Stimulated activated CD8-positive, alpha-beta memory T cell treated with anti-CD3 and anti-CD28 coated beads, Interleukin-12 subunit alpha, Interleukin-12 subunit beta, amount 100 ng/mL, for 1 hour (primary cell): ENCODE results near the gene CPLX1.

Experiments used
- DNase-seq: peaks from one replicate; pipeline ENCODE4 v3.0.0-alpha.2; 2020; ENCODE audit warnings: low read depth

The CPLX1 gene

DNA sequence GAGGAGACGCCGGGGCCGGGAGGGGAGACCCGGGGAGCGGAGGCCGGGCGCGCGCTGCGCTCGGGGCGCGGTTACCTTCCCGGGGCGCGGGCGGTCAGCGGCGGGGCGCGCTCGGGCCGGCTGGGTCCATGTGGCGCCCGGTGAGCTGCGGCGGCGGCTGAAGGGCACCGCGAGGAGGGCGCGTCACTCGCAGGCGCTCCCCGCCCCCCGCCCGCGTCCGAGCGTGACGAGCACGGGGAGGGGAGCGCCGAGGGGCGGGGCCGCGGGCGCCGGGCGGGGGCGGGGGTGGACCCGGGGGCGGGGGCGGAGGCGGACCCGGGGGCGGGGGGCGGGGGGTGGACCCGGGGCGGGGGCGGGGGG lies at the start of gene CPLX1:
Gene CPLX1, minus strand, starts transcription at position 159 of the 360 bp plus-strand sequence. CDS start 1,607 bp downstream, outside the sequence.
- DNase-seq: no peak

DNA sequence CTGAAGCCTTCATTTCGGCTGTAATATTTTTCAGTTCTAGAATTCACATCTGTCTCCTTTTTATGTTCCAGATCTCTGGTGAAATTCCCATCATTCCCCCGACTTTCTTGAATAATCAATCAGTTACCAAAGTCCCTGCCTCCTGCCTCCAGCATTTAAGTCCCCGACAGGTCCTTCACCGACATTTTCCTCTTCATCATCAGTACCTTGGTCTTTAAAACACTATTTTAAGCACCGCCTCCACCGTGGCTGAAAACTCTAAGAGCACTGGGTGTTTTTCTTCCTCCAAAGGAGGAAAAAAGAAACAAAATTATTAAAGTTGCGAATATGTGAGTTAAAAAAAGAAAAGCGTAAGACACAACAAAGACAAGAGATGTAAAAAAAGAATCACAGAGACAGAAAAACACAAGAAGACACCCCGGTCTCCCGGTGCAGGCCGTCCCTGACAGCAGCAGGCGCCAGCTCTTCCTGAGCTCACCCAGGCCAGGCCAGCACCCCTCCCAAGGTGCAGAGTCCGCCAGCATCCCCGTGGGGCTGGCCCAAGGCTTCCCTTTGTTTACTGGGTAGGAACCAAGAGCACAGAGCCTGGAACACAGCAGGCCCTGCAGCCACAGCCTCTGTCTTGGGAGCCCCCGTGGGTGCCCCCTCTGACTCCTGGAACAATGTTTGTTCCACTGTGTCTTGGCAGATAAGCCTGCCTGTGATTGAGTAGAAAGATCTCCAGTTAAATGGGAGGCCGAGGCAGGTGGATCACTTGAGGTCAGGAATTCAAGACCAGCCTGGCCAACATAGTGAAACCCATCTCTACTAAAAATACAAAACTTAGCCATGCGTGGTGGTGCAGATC lies 49.3 kb upstream of the CPLX1 start:
- no peak for DNase-seq

DNA sequence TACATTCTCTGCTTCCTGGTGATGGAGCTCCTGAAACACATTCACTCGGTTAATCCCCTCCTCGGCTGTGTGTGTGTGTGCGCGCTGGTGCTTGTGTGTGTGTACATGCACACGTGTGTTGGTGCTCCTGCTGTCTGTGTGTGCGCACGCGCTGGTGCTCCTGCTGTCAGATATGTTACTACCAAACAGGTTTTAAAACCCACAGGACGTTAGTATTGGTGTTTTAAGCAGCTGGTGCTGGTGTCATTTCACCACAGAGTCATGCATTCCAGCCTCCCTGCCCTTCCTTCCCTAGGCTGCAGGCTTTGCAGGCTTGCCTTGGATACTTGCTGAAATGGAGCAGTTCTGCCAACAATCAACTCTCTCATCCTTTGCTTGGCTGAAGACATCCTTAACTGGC lies 48.1 kb upstream of the CPLX1 start:
- no peak for DNase-seq

DNA sequence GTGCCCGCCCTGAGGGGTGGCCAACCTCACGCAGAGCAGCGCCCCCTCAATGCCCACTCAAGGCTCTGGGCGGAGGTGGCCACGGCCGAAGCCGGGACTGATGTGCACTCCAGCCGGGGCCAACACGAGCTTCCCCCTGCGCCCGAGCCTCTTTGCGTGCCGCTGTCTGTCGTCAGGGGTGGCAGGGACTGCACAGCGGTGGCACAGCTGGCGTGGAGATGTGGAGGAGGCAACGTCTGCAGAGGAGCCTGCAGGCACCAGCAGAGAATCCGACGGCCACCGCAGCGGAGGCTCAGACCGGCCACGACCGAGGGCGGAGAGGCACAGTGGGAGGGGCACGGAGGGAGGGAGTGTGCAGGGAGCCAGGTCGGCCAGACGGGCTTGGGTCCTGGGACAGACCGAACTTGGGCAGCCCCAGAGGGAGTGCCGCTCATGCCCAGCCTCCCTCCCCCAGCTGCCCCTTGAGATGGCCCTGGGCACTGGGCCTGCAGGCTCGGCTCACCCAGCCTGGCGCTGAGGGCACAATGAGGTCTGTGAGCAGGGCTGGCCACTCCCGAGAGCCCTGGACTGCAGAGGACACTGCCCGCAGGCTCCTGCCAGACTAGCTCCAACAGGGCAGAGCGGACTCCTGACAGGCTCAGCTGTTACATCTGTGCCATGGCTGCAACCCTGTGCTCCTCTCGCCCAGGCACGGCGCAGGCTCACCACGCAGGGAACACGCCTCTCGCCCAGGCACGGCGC lies 46.5 kb upstream of the CPLX1 start:
- DNase-seq: no peak

DNA sequence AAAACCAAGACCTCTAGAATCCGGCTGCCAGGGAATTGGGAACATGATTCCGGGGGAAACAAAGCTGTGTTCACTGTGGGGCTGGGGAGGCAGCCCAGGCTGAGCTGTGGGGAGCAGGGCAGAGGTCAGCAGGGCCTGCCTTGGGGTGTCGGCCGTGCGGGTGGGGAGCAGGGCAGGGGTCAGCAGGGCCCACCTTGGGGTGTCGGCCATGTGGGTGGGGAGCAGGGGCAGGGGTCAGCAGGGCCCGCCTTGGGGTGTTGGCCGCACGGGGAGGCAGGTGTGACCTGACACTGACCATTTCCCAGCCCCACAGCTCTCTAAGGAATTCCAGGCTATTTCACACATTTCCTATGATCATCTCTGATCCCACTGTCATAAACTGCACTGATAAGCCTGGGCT lies 45.6 kb upstream of the CPLX1 start:
- DNase-seq: no peak

DNA sequence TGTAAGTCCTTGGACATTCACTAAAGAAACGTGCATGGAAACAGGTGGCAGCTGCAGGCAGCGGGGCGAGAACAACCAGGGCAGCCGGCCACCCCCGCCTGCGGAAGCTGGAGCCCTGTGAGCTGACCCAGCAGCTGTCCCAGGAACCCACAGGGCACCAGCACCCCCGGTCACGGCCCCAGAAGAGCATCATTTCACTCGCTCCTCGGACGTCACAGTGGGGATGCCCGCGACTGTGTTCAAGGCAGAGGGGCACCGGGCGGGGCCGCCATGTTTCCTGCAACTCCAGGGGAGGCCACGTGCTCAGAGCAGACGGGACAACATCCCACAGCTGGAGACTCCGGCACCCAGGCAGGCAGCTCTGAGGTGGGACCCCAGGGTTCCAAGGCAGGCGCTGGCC lies 45.0 kb upstream of the CPLX1 start:
- DNase-seq: no peak

DNA sequence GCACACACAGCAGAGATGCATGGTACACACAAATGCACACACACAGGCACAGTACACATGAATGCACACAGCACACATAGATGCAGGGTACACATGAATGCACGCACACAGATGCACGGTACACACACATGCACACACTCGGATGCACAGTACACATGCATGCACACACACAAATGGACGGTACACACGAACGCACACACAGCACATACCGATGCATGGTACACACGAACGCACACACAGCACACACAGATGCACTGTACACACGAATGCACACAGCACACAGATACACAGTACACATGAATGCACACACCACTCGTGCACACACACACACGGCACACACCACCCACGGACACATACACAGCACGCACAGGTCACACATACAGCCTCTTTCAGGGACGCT lies 43.8 kb upstream of the CPLX1 start:
- no peak for DNase-seq

DNA sequence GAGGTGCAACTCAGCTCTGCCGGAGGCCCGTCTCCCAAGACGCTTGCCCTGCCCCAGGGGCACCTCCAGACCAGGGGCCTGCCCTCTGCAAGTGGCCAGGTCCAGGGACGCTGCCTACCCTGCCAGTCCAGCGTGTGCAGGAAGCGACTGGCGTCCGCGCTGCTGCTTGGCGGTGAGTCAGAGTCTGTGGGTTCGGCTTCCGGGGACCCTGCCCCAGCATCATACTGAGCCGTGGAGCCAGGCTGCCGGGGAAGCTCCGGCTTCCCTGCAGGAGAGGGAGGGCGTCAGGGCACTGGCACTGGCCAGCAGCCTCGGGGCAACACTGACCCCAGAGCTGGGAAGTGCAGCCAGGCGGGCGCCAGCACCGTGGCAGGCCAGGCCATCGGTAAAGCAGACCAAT lies 42.5 kb upstream of the CPLX1 start:
- no peak for DNase-seq

DNA sequence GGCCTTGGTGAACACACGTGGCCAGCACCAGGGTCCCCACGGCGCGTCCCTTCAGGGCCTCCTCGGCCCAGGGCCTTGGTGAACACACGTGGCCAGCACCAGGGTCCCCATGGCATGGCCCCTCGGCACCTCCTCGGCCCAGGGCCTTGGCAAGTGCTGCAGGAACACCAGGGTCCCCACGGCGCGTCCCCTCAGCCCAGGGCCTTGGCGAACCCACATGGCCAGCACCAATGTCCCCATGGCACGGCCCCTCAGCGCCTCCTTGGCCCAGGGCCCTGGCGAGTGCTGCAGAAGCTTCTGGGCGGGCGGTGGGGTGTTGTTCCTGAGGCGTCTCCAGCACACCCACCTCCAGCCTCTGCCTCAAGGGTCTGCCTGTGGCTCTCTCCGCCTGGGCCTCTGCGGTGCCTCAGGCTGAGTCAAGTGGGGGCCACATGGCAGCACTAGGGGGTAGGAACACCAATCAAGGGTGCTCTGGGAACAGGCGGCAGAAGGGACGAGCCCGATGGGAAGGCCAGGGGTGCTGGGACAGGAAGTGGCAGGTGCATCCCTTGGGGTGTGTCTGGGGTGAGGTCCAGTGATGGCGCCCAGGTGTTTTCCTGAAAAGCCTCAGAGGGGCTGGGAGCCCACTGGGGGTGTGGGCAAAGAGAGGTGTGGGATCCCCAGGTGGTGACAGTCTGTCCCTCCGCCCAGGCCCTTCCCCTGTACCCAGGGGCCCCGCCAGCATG lies 41.8 kb upstream of the CPLX1 start:
- no peak for DNase-seq

DNA sequence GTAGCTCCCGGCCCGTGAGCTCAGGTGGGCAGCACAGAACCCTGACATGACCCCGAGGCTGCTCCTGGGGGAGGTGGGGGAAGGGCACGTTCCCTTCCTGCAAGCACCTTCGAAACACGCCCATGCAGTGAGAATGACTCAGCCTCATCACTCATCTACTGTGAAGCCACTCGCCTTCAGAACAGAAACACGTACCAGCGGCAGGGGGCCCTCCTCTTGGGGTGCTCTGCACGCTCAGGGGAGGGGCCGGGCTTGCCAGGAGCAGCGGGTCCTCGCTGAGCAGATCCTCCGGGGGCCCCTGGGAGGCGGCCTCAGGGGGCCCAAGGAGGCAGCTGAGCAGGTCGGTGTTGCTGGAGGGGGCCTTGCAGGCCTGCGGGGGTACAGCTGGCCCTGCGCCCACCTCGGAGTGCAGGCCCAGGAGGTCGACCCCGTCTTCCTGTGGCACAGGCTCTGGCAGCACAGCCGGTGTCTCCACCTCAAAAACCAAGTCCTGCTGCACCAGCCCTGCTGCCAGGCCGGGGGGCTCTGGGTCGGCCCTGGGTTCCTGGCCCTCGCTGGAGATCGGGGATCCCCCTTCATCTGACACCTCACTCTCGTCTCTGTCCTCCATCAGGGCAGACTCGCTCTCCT lies 40.9 kb upstream of the CPLX1 start:
- DNase-seq: no peak

DNA sequence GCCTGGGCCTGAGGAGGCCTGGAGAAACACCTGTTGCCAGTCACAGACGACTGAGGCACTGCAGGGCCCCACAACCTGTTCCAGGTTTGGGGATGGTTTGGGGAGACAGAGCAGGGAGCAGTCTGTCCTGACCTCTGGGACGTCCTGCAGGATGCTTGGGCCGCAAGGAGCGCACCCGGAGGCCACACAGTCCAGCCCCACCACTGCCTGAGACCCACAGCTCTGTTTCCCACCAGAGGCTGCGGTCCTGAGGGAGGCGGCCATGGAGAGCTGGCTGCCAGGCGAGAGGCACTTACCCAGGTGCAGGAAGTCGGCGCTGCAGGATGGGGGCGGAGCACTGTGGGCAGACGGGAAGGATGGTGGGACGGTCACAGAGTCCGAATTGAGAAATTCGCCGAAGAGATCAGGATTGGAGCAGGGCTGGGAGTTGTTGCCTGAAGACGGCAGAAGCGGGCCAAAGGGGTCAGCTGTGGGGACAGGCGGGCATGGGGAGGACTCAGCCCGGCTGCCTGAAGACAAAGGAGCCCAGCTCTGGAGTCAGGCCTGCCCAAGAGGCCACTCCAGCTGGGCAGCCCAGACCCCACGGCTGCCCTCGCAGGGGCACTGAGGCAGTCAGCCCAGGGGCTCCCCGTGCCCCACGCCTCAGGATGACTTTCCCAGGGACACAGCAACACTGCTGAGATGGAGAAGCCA lies 40.3 kb upstream of the CPLX1 start:
- DNase-seq: no peak

DNA sequence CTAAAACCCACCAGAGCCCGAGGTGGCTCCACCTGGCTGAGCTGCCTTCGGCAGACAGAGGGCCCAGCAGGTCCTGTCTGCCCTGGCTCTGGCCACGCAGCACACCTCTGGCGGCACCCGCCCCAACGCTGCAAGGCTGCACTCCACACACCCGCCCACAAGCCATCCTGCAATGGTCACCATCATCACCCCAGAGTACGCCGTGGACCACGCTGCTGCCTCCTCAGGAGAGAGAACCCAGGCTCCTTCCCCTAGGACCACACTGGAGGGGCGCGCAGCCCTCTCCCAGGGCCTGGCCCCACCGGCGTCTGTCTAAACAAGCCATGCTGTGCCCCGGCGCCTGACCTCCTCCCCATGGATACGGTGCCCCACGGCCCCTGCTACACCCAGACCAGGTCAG lies 39.6 kb upstream of the CPLX1 start:
- no peak for DNase-seq

DNA sequence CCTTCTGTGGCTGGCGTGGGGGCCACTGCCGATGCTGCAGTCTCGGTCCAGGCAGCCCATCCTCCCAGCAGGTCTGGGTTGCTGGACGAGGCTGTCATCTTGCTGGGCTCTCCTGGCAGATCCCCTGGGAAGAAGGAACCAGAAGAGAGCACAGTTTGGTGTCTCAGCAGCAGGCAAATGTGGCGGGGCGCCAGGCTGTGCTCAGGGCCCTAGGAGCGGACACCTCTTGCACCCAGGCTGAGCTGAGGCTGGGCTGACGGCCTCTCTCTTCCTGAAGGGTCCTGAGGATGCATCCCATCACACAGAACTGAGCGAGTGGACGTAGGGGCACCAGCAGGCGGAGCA lies 39.2 kb upstream of the CPLX1 start:
- DNase-seq: no peak

DNA sequence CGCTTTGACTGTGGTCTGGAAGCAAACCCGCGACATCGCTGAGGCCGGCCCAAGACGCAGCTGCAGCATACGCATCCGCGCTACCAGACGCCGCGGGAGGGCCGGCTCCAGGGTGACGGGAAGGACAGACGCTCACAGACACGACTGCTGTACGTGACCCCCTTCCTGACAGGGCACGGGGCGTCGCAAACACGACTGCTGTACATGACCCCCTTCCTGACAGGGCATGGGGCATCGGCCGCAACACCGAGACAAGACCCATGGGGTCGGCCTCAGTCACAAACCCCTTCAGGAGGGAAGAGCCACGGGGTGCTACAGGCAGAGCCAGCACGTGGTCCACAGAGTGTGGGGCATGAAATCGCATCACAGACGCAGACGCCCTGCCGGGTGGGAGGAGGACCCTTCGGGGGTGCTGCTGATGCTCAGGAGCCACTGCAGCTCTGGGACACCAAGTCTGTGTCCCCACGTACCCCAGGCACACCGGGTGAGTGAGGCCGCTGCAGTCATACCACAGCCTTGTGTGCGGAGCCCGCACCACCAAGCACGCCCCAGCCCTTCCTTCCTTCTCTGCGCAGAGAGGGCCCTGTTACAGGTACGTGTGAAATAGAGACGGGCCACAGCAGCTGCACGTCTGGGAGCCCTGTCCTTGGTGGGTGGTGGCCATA lies 38.7 kb upstream of the CPLX1 start:
- DNase-seq: no peak

DNA sequence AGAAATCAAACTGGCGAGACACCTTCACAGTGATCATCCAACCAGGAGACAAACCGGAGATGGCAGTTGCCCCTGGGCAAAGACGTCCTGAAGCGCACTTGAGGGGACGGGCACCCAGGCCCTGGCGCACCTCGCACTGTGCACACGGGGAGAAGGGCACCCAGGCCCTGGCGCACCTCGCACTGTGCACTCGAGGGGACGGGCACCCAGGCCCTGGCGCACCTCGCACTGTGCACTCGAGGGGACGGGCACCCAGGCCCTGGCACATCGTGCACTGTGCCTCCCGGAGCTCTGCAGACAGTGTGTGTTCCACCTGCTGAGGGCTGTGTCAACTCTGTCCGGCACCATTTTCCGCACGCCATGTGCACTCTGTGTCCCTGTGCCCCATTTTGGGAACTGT lies 34.6 kb upstream of the CPLX1 start:
- no peak for DNase-seq

DNA sequence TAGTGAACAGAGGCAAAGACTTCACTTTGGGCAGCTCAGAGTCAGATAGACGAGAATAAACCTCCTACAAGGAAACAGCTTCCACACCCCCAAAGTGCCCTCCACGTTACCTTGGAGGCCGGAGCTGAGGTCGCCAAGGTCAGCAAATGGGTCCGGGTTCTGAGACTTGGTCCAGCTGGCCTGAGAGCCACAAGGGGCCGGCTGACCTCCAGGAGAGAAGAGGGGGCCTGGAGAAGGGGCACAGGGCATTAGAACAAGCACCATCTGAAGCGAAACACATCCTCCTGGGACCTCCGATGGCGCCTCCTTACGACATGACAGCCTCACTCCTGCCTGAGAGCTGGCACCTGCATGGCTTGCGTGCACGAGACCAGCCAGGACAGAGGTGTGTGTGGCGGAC lies 33.6 kb upstream of the CPLX1 start:
- no peak for DNase-seq

DNA sequence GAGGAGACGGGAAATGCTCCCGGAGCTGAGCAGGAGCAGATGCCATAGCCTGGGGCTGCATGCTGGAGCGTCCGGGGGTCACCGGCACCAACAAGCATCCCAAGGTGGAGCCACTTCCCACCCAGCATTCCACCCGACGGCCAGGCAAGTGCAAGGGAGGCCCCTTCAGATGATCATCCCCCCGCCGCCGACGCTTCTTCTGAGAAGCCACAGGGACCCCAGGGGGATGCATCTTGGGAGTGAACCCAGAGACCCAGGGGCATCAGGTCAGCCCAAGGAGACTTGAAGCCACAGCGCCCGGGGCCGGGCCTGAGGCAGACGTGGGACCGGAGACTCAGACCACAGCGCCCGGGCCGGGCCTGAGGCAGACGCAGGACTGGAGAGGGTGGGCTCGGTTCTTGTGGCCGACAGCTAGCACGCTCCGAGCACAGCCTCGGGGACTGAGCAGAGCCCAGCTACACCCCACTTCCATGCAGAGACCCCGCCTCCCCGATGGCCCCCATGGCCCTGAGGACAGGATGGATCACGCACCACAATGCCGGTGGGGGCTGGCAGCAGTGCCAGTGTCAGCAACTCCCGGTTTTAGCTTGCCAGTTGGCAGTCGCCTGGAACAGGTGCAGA lies 33.0 kb upstream of the CPLX1 start:
- DNase-seq: no peak

DNA sequence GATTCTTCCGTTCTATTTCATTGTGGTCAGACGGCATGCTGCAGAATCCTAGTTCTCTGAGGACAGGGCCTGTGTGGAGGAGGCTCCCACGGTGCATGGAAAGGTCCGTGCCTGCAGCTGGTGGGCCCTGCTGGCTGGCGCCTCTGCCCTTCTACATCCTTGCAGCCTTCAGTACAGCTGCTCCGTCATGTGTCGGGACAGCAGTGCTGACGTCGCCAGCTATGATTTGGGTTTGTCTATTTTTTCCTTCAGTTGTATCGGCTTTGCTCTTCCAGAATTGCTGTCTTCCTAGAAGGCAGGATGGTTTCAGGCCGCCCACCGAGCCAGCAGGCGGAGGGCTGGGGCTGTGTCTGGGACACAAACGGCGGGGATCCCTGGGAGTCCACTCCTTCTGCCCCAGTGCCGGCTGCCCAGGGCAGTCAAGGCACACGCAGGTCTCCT lies 32.1 kb upstream of the CPLX1 start:
- no peak for DNase-seq

DNA sequence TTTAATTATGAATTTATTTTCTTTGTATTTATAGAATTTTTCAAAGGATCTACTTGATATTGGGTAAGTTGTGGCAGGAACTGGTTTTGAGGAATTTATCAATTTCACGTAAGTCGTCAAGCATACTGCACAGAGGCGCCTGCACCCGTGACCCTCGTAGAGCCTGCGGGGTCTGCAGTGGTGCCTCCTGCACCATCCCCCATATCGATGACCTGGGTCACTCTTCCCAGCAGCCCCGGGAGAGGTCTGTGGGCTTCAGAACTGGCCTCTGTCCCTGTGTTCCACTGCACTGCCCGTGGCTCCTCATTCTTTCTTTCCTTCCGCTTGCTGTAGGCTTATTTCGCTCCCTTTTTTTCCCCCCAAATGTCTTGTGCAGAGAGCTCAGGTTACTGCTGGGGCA lies 31.5 kb upstream of the CPLX1 start:
- DNase-seq: no peak

DNA sequence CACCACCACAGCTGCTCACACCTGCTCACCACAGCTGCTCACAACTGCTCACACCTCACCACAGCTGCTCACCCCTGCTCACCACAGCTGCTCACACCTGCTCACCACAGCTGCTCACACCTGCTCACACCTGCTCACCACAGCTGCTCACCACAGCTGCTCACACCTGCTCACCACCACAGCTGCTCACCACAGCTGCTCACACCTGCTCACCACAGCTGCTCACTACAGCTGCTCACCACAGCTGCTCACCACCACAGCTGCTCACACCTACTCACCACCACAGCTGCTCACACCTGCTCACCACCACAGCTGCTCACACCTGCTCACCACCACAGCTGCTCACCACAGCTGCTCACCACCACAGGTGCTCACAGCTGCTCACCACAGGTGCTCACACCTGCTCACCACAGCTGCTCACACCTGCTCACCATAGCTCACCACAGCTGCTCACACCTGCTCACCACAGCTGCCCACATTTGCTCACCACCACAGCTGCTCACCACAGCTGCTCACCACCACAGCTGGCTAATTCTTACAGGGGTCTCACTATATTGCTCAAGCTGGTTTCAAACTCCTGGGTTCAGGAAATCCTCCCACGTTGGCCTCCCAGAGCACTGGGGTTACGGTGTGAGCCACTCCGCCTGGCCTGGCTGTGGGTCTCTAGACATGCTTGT lies 30.4 kb upstream of the CPLX1 start:
- no peak for DNase-seq

DNA sequence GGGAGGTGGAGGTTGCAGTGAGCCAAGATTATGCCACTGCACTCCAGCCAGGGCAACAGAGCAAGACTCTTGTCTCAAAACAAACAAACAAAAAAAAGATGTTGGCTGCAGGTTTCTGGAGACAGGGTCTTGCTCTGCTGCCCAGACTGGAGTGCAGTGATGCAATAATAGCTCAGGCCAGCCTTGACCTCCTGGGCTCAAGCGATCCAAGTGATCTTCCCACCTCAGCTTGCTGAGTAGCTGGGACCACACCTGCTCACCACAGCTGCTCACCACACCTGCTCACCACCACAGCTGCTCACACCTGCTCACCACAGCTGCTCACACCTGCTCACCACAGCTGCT lies 29.9 kb upstream of the CPLX1 start:
- no peak for DNase-seq
